ENCODE results near the gene GRIN2A.

GRIN2A gene

DNA sequence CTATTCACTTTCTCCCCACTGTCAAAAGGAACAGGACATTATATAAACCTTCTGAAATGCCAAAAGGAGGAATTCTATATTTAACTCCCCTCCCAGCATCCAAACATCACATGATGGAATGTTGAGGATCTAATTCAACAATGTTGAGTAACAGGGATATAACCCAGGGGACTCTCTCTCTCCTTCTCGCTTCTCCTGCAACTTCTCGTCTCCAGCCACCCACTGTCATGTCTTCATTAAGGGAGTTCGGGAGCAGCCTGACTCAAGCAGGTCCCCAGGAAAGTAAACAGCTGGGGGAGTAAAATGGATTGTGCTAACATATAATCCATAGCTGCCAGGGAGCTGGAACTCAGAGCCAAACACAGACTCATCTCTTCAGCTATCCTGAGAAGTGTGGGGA is 51.7 kb downstream of the GRIN2A start:
- H3K27ac ChIP-seq = no peak overlapping the region
- no peak for DNase-seq
- in situ Hi-C loops (cut with HindIII; ENCODE audit: low pct_ligation_motif_present, low sequenced_read_pairs) = no loop called here
- H3K27me3 ChIP-seq (replicated peaks) = no peaks in the 10 kb centered on the region
- no peak for TF ChIP-seq CTCF (IDR thresholded peaks at IDR 0.05; ENCODE audit: low read depth, low read length, missing control alignments)
- H3K4me3 ChIP-seq (ENCODE audit: low read depth, low read length) = no peak overlapping the region
- H3K36me3 ChIP-seq (replicated peaks) = no peaks in the 10 kb centered on the region

GRCh38 chr16:10128397-10129258 is 53.6 kb downstream of the GRIN2A start:
- no peak overlapping the region for H3K4me3 ChIP-seq (ENCODE audit: low read depth, low read length)
- in situ Hi-C loops (cut with HindIII; ENCODE audit: low pct_ligation_motif_present, low sequenced_read_pairs) = no loop called here
- H3K27me3 ChIP-seq (replicated peaks) = no peaks in the 10 kb centered on the region

GRCh38 chr16:10126686-10127085 is 55.5 kb downstream of the GRIN2A start:
- TF ChIP-seq CTCF (IDR thresholded peaks at IDR 0.05; ENCODE audit: low read depth, low read length, missing control alignments) = no peak
- Histone ChIP-seq H3K27ac (no peak overlapping the region), H3K36me3 (replicated peaks) (no peaks in the 10 kb centered on the region), H3K27me3 (replicated peaks) (no peaks in the 10 kb centered on the region), H3K4me3 (ENCODE audit: low read depth, low read length) (no peak overlapping the region)
- in situ Hi-C loops (cut with HindIII; ENCODE audit: low pct_ligation_motif_present, low sequenced_read_pairs) = no loop called here
- DNase-seq = peak; percentile 59

More at GRCh38 chr16:10128397-10129258, 53.6 kb downstream of the GRIN2A start:
- TF ChIP-seq CTCF (IDR thresholded peaks at IDR 0.05; ENCODE audit: low read depth, low read length, missing control alignments) = no peak
- H3K27ac ChIP-seq = no peak overlapping the region
- no peak for DNase-seq
- no peaks in the 10 kb centered on the region for H3K36me3 ChIP-seq (replicated peaks)

- H3K27ac ChIP-seq = no peak overlapping the region
- H3K36me3 ChIP-seq (replicated peaks) = no peaks in the 10 kb centered on the region
- TF ChIP-seq CTCF (IDR thresholded peaks at IDR 0.05; ENCODE audit: low read depth, low read length, missing control alignments) = no peak
- DNase-seq = peak; percentile 33
- H3K4me3 ChIP-seq (ENCODE audit: low read depth, low read length) = no peak overlapping the region
- no peaks in the 10 kb centered on the region for H3K27me3 ChIP-seq (replicated peaks)
- in situ Hi-C loops (cut with HindIII; ENCODE audit: low pct_ligation_motif_present, low sequenced_read_pairs) = no loop called here
These were observed 59.1 kb downstream of the GRIN2A start for GRCh38 chr16:10123141-10123540.

DNA sequence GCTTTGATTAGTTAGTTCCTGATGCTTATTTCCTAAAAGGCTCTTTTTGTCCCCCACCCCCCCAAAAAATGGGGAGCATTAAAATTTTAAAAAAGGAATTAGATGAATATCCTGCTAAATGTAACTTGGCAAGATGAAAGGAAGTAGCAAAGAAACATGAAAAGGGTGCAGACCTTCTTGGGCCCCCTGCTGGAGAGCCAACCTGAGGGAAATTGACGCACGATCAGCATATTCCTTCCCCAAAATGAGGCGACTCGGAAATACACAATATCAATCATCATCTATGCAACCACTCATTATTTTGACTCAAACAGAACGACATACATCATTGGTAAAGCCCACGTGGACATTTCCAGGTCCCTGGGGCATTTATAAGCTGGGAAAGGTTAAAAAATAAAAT is 59.7 kb downstream of the GRIN2A start:
- no peaks in the 10 kb centered on the region for H3K36me3 ChIP-seq (replicated peaks)
- H3K27me3 ChIP-seq (replicated peaks) = no peaks in the 10 kb centered on the region
- in situ Hi-C loops (cut with HindIII; ENCODE audit: low pct_ligation_motif_present, low sequenced_read_pairs) = no loop called here
- H3K4me3 ChIP-seq (ENCODE audit: low read depth, low read length) = no peak overlapping the region
- no peak for DNase-seq
- TF ChIP-seq CTCF (IDR thresholded peaks at IDR 0.05; ENCODE audit: low read depth, low read length, missing control alignments) = peak; percentile 23
- no peak overlapping the region for H3K27ac ChIP-seq
